Amniotic stem cell (primary cell): ENCODE measurements around the gene ZXDC.

ENCODE experiments used
- DNase-seq: peaks from one replicate; lab custom pipeline; 2025; lab: John Stamatoyannopoulos, UW

The ZXDC gene

DNA sequence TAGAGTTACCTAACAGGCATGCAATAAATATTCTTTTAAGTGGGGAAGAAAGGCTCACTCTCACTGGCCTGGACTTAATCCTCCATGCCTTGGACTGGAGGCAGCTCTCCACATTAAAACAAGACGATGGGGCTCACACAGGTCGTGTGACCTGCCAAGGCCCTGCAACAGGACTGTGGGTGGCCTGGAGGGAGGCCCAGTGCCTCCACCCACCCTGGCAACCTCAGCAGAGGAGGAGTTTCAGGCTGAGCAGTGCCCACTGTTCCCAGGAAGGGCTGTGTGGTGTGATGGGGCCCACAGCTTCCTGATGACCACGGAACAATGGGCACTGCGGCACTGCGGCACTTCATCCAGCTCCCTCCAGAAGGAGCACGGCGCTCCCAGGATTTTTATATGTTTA, 36.3 kb upstream of the ZXDC start:
- DNase-seq, result no peak

GRCh38 chr3:126511291-126511690, 35.6 kb upstream of the ZXDC start:
- no peak for DNase-seq

DNA sequence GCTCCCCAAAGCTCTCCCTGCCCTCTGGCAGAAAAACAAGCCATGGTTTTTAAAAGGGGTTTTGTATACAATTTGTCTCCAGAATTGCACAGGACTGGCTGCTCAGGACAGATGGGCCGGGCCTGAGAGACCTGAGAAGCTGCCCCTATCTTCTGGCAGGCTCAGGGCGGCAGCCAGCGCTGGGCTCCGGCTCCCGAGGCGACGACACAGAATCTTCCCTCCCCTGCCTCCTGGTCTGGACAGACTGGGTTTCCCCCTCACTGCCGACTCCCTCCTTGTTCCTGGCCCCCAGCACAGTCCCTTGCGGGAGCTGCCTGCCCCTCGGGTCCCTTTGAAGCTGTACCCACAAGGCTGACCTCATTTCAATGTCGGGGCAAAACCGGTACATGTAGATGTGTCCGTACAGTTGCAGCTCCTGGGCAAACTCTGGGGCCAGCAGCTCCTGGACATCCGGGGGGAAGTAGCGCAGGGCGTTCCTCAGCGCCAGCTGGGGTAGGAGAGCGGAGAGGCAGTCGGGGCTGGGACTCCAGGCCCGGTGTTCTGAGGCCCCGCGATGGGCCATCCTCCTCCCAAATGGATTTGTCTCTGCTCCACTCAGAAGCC, 34.7 kb upstream of the ZXDC start:
- no peak for DNase-seq

GRCh38 chr3:126509597-126510307, 34.1 kb upstream of the ZXDC start:
- no peak for DNase-seq

GRCh38 chr3:126508564-126508964, 32.9 kb upstream of the ZXDC start:
- no peak for DNase-seq

- no peak for DNase-seq
These were observed 32.2 kb upstream of the ZXDC start for GRCh38 chr3:126507886-126508285.

GRCh38 chr3:126503701-126504100, 28.0 kb upstream of the ZXDC start:
- DNase-seq, result no peak

- no peak for DNase-seq
These were observed 27.0 kb upstream of the ZXDC start for GRCh38 chr3:126502656-126503055.

DNA sequence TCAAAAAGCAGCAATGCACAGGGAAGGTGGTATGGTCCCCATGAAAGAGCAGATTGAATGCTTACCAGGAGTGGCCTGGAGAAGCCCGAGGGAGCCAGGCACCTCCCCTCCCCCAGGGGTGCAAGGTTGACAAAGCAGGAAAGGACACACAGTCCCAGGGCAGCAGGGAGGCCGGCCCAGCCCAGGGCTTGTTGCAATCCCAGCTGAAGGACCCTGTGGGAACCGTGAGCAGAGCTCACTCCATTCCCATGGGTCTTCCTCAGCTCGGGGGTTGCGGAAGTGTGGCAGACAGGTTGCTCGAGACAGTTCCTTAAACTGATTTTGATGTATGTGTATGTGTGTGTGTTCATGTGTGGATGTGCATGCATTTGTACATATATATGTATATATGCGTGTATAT, 26.0 kb upstream of the ZXDC start:
- DNase-seq, result no peak

- DNase-seq, result no peak
These were observed 25.4 kb upstream of the ZXDC start for GRCh38 chr3:126501054-126501453.

- no peak for DNase-seq
These were observed 24.3 kb upstream of the ZXDC start for GRCh38 chr3:126500016-126500415.

GRCh38 chr3:126499401-126499800, 23.7 kb upstream of the ZXDC start:
- no peak for DNase-seq

- no peak for DNase-seq
These were observed 23.2 kb upstream of the ZXDC start for GRCh38 chr3:126498929-126499328.

- no peak for DNase-seq
These were observed 22.8 kb upstream of the ZXDC start for GRCh38 chr3:126498461-126498860.

- no peak for DNase-seq
These were observed 22.3 kb upstream of the ZXDC start for GRCh38 chr3:126497956-126498355.

DNA sequence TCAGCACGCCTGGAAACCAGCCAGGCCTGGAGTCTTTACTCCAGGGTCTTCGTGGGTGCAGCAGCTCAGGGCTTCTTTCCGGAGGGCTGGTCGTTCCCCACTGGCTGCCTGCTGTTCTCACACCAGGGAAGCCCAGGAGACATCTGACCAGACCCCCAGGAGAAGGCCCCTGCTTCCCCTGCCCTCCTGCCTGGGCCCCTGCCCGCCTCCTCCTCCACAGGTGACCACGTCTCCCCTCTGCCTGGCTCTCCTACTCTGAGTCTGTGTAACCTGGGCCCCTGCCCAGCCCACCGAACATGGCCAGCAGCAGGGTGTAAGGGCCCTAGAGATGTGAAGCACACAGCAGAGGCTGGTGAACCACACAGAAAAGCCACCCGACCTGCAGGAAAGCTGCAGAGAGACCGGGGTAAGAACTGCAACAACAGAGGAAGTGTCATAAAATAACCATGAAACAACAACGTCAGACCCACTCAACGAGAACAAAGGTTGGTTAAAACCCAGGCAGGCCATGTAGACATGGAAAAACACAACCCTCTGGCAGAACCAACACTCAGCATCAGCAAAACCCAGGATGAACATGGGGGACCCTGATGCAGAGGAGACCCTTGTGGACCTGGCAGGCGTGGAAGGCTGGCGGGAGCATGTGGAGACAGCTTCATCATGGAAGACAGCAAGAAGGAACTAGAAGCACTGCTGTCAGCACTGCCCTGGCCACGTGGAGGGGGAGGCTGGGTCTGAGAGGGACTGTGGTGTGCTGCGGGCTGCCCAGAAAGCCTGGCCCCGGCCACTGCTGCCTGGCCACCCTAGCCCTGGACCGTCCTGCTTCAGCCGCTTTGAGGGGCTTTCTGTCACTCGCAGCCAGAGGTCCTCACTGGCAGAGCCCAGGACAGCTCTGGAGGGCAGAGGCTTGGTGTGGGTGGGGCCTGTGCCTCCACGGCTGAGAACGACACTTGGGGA, 21.5 kb upstream of the ZXDC start:
- no peak for DNase-seq

DNA sequence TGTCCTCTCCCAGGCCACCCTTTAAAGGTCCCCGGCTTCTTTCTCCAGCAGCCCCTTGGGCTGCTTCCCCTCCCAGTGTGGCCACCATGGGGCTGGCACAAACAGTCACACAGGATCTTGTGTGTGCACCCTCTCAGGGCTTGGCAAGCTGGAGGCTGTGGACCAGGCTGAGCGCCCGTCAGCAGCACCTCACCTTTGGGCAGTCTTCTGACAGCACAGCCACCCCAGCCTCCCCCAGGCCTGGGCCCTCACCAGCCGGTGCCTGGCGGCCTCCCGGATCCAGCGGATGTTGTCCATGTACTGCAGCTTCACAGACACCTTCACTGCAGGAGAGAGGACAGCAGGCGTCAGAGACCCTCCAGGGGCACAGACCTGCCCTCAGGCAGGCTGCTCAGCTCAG, 20.1 kb upstream of the ZXDC start:
- no peak for DNase-seq

DNA sequence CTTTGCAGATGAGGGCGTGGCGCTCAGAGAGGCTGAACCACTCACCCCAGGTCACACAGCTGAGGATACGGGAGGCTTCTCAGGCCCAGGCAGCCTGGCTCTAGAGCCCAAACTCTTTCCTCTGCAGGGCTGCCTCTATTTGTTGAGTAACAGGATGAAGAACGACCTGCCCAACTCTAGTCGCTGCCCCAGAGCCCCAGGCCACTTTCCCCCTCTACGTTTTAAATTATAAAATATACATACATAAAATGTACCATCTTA, 19.2 kb upstream of the ZXDC start:
- no peak for DNase-seq

DNA sequence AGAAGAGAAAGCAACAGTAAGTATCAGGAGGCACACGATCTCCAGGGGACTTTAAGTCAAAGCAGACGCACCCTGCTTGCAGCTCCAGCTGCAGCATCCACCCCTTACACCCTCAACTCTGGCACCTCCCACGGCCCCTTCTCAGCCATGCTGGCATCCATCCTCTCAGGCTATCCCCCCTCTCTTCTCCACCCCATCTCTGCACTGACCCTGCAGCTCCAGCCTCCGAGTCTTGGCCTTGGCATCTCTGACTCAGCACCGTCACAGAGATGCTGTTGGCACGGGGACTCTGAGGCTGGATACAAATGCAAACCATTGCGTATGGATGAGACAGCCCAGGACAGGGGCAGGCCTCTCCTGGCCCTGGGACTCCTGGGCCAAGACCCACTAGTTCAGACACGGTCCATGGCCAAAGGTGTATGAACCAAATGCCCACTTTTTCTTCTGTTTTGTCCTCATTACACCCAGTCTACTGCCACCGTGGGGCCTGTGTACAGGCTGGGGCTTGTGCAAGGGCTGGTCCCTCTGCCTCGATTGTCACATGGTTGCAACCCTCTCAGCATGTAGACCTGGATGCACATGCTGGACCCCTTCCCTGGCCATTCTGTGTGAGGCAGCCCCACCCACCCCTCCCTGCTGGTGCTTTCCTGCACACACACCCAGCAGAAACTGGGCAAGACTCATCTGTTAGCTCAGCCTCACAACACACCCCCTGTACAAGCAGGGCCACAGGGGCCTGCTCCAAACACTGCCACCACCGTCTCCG, 18.7 kb upstream of the ZXDC start:
- DNase-seq, result no peak

DNA sequence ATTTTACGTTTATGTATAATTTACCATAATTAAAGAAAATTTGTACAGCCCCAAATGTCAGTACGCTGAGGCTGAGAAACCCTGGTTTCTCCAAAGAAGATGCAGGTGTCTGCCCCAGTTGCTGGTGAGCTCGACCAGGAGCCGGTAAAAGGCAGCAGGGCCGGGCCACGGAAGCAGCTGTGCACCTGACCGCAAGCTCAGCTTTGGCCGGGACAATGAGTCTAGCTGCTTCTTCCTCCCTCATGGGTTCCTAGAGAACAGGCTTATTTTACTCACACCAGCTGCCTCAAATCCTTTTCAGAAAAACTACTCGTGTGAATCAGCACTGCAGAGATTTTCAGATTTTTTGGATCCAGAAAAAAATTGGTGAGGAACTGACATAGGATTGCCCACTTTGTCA, 18.0 kb upstream of the ZXDC start:
- DNase-seq, result no peak

GRCh38 chr3:126493051-126493450, 17.4 kb upstream of the ZXDC start:
- DNase-seq, result no peak

- no peak for DNase-seq
These were observed 15.7 kb upstream of the ZXDC start for GRCh38 chr3:126491221-126492013.
